ENCODE results near the gene USP48. TPM values are rescaled to one million over a fixed set of nuclear protein-coding genes. Genes with fewer than 3 reads are reported as not detected.

USP48 gene
- total and polyA plus RNA-seq, 2 of the 8 experiments (the other 6 are each of a cell fraction or from before 2014, with no cell fraction given) = 12.8 to 83.5 TPM

- peaks cover 6% of the 10 kb centered on the region for H3K23me2 ChIP-seq (ENCODE audit: low read depth, low read length)
- H2BK120ac ChIP-seq (replicated peaks; ENCODE audit: low read depth, low read length) = no peak overlapping the region
- no peak overlapping the region for H4K8ac ChIP-seq (ENCODE audit: extremely low read depth, insufficient read depth, low read length)
- H2BK20ac ChIP-seq (ENCODE audit: low read length) = no peak overlapping the region
- peaks cover 0 to 1% of the 10 kb centered on the region in 2 experiments for H4K20me1 ChIP-seq (replicated peaks in 1 of 2; ENCODE audit: control insufficient read depth in 1 of 2, insufficient read depth in 2 of 2, low read length in 2 of 2)
- peak overlapping the region in 2 of 4 experiments; percentile 93 to 97; a peak in 5 of 7 replicates for H3K9ac ChIP-seq (replicated peaks in 1 of 4; ENCODE audit: extremely low read depth in 1 of 4, low read depth in 3 of 4, low read length in 3 of 4)
- H3K79me1 ChIP-seq (ENCODE audit: low read depth, low read length) = no peaks in the 10 kb centered on the region
- ChIA-PET POLR2A (ENCODE audit: partially characterized antibody) (interaction anchor here (0.6 to 3.9 kb wide), 12 partner anchors 10 to 159 kb away, joined by 3 to 26 read pairs (median 4); no protein-coding TSS in a partner anchor), CTCF (ENCODE audit: partially characterized antibody) (interaction anchor here (0.8 to 1.2 kb wide), 3 partner anchors 19 to 270 kb away, joined by 3 read pairs; no protein-coding TSS in a partner anchor)
- FAIRE-seq (no peak), DNase-seq (ENCODE audit: low read depth in 1 of 2, low spot score in 2 of 2) (peak; percentile 91 to 95)
- H3K4me1 ChIP-seq (replicated peaks in 1 of 4; ENCODE audit: control insufficient read depth in 3 of 4, insufficient read depth in 4 of 4, low read length in 3 of 4) = peaks cover 0 to 4% (median 1%) of the 10 kb centered on the region in 4 experiments; a peak in 3 of 7 replicates
- H4K5ac ChIP-seq (ENCODE audit: insufficient read length, low read depth, low read length) = peak overlapping the region; percentile 65
- peaks cover 26 to 36% of the 10 kb centered on the region in 2 experiments for H3K79me2 ChIP-seq (ENCODE audit: control insufficient read depth in 1 of 2, insufficient read depth in 2 of 2, low read length in 2 of 2)
- no peak overlapping the region for H2AK5ac ChIP-seq (ENCODE audit: low read depth, low read length)
- H3K27ac ChIP-seq (ENCODE audit: low read depth, low read length) = peak overlapping the region; percentile 98
- H2AFZ ChIP-seq (ENCODE audit: low read length) = no peak overlapping the region
- peak overlapping the region; percentile 10; the same call in 1 of the 2 replicates for H3K18ac ChIP-seq (ENCODE audit: extremely low read depth, low read length)
- peak overlapping the region; percentile 80 for H4K91ac ChIP-seq (replicated peaks; ENCODE audit: insufficient read length, low read length)
- peak overlapping the region; percentile 71 for H2BK5ac ChIP-seq (ENCODE audit: low read depth, low read length)
- H3K4ac ChIP-seq (replicated peaks; ENCODE audit: insufficient read length, low read depth, low read length) = peak overlapping the region; percentile 44
- no peak overlapping the region for H2BK12ac ChIP-seq (ENCODE audit: low read depth, low read length)
- no peaks in the 10 kb centered on the region for H3K36me3 ChIP-seq (ENCODE audit: control insufficient read depth in 2 of 4, insufficient read depth in 4 of 4, low read length in 3 of 4)
- no peak overlapping the region for H2BK15ac ChIP-seq (ENCODE audit: low read length)
- H3K56ac ChIP-seq (replicated peaks; ENCODE audit: insufficient read length, low read depth, low read length) = no peak overlapping the region
- H3K4me3 ChIP-seq (ENCODE audit: extremely low read depth in 1 of 4, insufficient read depth in 2 of 4, low read depth in 3 of 4, low read length in 4 of 4) = peak overlapping the region; percentile 78 to 84 (median 80)
- H3K14ac ChIP-seq (ENCODE audit: insufficient read length) = no peak overlapping the region
- no peaks in the 10 kb centered on the region for H3K9me3 ChIP-seq (ENCODE audit: insufficient read depth in 2 of 2, low read depth in 1 of 2, low read length in 1 of 2)
- no peak overlapping the region for H3K23ac ChIP-seq (ENCODE audit: insufficient read length)
- H3K4me2 ChIP-seq (ENCODE audit: insufficient read depth in 1 of 2, low read depth in 2 of 2, low read length in 2 of 2) = peak overlapping the region; percentile 58 to 78
- no peaks in the 10 kb centered on the region for H3K27me3 ChIP-seq (replicated peaks in 1 of 4; ENCODE audit: control insufficient read depth in 3 of 4, extremely low read depth in 1 of 4, insufficient read depth in 3 of 4, low read length in 3 of 4)
- 31% methylated on average over 32 of the region's 32 CpGs; no CpG with 5 or more reads in 1 of the 2 experiments for WGBS, 2 experiments (ENCODE audit: extremely low coverage in 1 of 2, insufficient coverage in 1 of 2, insufficient read length in 1 of 2, insufficient replicate concordance in 2 of 2, low coverage in 1 of 2, low lambda C conversion rate in 2 of 2, missing lambda C conversion rate in 1 of 2)
These were observed 992 bp upstream of the USP48 start for GRCh38 chr1:21783679-21784603.
